Ovary (tissue), 9 donors: Measurements from ENCODE around the gene DNAH3. TPM values are rescaled to one million over a fixed set of nuclear protein-coding genes. Genes with fewer than 3 reads are reported as not detected.
"Not testable (repeated sequence)": the region's sequence is repeated elsewhere in the genome, so short reads cannot be mapped to it uniquely, and the experiment has no call there.

Source experiments
- DNase-seq, 5 donors: peaks; one replicate each; pipeline ENCODE4 v3.0.0-alpha.2; 2019 to 2020
- H3K27ac ChIP-seq, 2 donors: fragments of 200-600 bp; one replicate each; pipeline versions ENCODE4 v1.5.1 to v1.8.0; 2019 to 2022
- H3K27me3 ChIP-seq: fragments of 200-600 bp; one replicate; pipeline ENCODE4 v1.8.0; 2022
- H3K36me3 ChIP-seq: fragments of 200-600 bp; sonication (generic); one replicate; pipeline ENCODE4 v1.5.1; 2019
- H3K4me1 ChIP-seq: one replicate; pipeline ENCODE4 v1.8.1; 2013; ENCODE audit warnings: mild to moderate bottlenecking, moderate library complexity; ENCODE audit not compliant: insufficient read depth
- H3K4me3 ChIP-seq: fragments of 200-600 bp; sonication (generic); one replicate; pipeline ENCODE4 v1.5.1; 2017
- H3K9me3 ChIP-seq, 2 donors: fragments of 200-600 bp in 1 of 2; sonication (generic) in 1 of 2; one replicate each; pipeline versions ENCODE4 v1.5.1 to v1.8.1; 2013 to 2019; ENCODE audit warnings: mild to moderate bottlenecking in 1 of 2, moderate library complexity in 1 of 2
- CTCF ChIP-seq, 3 donors: fragments of 450-650 bp in 2 of 3; fragments of 200-600 bp in 1 of 3; IDR thresholded peaks; one replicate each; pipeline versions ENCODE4 v1.5.1 to v1.8.0; 2016 to 2022; ENCODE audit warnings: antibody characterized with exemption in 3 of 3, mild to moderate bottlenecking in 1 of 3
- EP300 ChIP-seq: sonication (generic); formaldehyde crosslinking; IDR thresholded peaks from one replicate; pipeline ENCODE4 v1.6.1; 2017; ENCODE audit warnings: antibody characterized with exemption
- POLR2A ChIP-seq: fragments of 450-650 bp; IDR thresholded peaks from one replicate; pipeline ENCODE4 v1.6.1; 2017; ENCODE audit warnings: antibody characterized with exemption, mild to moderate bottlenecking, moderate library complexity
- WGBS, 3 donors: extraction: QIAGEN DNeasy Blood & Tissue Kit in 1 of 3; methylation state at CpG; one replicate each; pipeline versions ENCODE4 v1.1.5 to v1.1.7; 2013 to 2017; 5-methylcytosine and 5-hydroxymethylcytosine counted together
- intact Hi-C, 4 donors: fragments of 100-400 bp; cut with DNase I; formaldehyde crosslinking; loops; one replicate each; pipeline versions ENCODE4 v1.11.0 to v1.15.1; 2022 to 2023
- polyA plus RNA-seq, 2 donors: library from polyadenylated mRNA; stranded (reverse); fragments of 200-250 nt in 1 of 2; fragments of 350-450 nt in 1 of 2; fragmentation: Illumina TruSeq in 1 of 2; extraction: RNeasy Lipid Tissue Mini Kit (QIAGEN cat#74804) in 1 of 2; gene quantifications; one replicate each; pipeline ENCODE4 v1.2.3, GENCODE V29; 2013 to 2014
- total RNA-seq, 7 donors: library from RNA; depleted of rRNA in 2 of 7; stranded (reverse); fragments of >200 nt in 2 of 7; fragmentation: NEBNext Ultra II Directional in 3 of 7; extraction: Animal tissue kit (Norgen Biotek cat#: 25700) in 3 of 7; gene quantifications; one replicate each; pipeline versions ENCODE4 v1.1.0 to v1.2.4, GENCODE V29; 2016 to 2023
- donor health status: DM: no; HTN: no; CAD: no; lungs with moderate emphysema.
- donor health status: DM: no; HTN: no; CAD: no.
- donor health status: Bipolar disorder and iron deficiency.
- donor health status: DM: yes; HTN: yes; CAD: no.
- donor health status: DM: no; HTN: no; CAD: no.
- donor health status: DM: yes; HTN: yes; CAD: no.

DNAH3 gene
- total and polyA plus RNA-seq, 9 donors = 0.05 to 12.1 (median 0.95) TPM; not detected in 1

DNA sequence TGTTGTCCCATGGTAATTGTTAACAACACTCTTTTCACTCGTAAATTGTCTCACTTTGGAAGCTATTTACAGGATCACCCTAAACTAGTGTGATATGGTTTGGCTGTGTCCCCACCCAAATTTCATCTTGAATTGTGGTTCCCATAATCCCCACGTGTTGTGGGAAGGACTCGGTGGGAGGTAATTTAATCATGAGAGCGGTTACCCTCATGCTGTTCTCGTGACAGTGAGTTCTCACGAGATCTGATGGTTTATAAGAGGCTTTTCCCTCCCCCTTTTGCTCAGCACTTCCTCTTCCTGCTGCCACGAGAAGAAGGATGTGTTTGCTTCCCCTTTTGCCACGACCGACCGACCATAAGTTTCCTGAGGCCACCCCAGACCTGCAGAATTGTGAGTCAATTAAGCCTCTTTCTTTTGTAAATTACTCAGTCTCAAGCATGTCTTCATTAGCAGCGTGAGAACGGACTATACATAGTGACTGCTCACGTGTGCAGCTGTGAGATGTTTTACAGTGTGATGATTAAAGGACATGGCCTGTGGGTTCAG is 34.4 kb downstream of the DNAH3 start:
- Histone ChIP-seq H3K27me3 (no peaks in the 10 kb centered on the region), H3K27ac (no peak overlapping the region), H3K9me3 (no peaks in the 10 kb centered on the region), H3K36me3 (no peaks in the 10 kb centered on the region), H3K4me3 (no peak overlapping the region), H3K4me1 (no peaks in the 10 kb centered on the region)
- TF ChIP-seq CTCF (IDR thresholded peaks at IDR 0.05) (no peak), EP300 (no peak), POLR2A (no peak)
- WGBS, 3 donors = 32 to 47% (median 39%) methylated on average over 13 of the region's 13 CpGs
- DNase-seq = no peak
- intact Hi-C loops = no loop called here

GRCh38 chr16:21115551-21115950 is 35.1 kb downstream of the DNAH3 start:
- H3K36me3 ChIP-seq, DNase-seq, H3K27ac ChIP-seq, H3K9me3 ChIP-seq, intact Hi-C loops, H3K4me1 ChIP-seq, H3K27me3 ChIP-seq, H3K4me3 ChIP-seq: not testable (repeated sequence)
- 93 to 98% (median 93%) methylated on average over 4 of the region's 4 CpGs for WGBS, 3 donors

DNA sequence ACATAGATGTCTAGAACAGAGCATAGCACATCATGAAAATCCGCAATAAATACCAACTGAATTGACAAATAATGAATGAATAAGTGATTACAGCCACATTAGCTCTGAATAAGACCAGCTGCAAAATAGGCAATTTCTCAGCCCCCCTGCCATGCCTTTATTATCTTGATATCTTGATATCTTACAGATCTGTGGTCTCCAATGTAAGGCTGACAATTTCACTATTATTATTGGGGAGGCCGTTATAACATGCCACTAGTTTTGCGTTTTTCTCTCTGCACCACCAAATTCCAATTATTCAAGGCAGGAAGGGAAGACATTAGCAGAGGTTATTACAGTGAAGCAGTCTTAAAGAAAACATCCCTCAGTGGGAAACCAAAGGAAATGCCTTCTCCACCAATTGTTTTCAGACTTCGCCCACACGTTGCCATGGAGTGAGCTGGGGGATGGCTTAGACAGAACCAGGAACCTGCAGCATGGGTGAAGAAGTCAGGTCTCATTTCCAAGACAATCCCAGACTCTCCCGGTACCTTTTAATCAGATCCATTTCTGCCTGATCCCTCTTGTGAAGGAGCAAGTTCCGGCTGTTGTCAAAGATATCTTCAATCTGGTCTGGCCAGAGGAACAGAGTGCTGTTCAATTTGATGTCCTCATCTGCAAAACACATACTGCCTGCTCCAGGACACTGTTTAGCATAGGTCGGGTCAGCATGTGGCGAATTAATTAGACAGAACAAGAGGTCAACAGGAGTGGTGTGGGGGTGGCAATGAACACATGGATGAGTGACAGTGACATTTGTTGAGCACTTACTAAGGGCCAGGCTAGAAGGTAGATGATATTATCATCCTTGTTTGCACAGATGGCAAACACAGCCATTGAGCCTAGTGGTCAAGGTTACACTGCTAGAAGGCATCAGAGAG is 46.4 kb downstream of the DNAH3 start:
- WGBS, 3 donors = 33 to 45% (median 37%) methylated on average over 9 of the region's 9 CpGs
- Histone ChIP-seq H3K27me3 (no peaks in the 10 kb centered on the region), H3K4me3 (no peak overlapping the region), H3K36me3 (no peaks in the 10 kb centered on the region), H3K27ac (no peak overlapping the region), H3K9me3 (no peaks in the 10 kb centered on the region), H3K4me1 (no peaks in the 10 kb centered on the region)
- no peak for DNase-seq
- TF ChIP-seq CTCF (IDR thresholded peaks at IDR 0.05) (no peak), EP300 (no peak), POLR2A (no peak)
- intact Hi-C loops = no loop called here

DNA sequence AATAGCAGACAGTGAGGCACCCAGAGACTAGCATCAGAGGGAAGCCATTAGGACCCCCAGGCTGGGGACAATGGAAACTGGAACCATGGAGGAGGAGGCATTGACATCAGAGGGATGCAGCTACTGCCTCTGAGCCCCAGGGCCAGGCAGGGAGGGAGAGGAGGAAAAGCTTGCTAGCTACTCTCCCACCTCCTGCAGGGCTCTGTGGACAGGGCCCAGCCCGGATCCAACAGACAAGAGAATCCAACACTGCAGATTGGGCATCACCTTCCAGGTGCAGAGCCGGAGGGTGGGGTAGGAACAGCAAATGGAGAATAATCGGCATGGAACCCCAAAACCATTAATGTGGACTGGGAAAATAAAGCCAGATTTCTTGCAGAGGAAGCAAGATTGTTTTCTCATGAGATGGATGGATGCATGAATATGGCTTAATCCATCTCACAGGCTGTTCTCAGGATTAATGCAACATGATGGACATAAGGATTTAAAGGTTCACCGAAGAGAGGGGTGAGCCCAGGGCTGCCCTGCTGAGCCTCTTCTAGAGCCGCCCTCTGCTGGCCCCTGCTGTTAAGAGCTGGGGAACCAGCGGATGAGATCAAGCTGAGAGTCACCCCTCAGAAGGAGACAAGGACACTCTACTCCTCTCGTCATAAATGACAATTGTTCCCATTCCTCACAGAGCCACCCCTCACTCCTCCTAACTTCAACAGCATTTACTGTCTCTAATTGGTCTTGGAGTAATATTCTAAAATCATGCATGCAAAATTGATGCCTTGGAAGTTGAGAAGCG is 48.8 kb downstream of the DNAH3 start:
- Histone ChIP-seq H3K36me3 (no peaks in the 10 kb centered on the region), H3K4me1 (no peaks in the 10 kb centered on the region), H3K27ac (no peak overlapping the region), H3K4me3 (no peak overlapping the region), H3K9me3 (no peaks in the 10 kb centered on the region), H3K27me3 (no peaks in the 10 kb centered on the region)
- TF ChIP-seq CTCF (IDR thresholded peaks at IDR 0.05) (no peak), POLR2A (no peak), EP300 (no peak)
- peak in 1 of 5 donors; percentile 34 for DNase-seq
- WGBS, 3 donors = 49 to 56% (median 51%) methylated on average over 8 of the region's 8 CpGs
- intact Hi-C loops = no loop called here
